ENCODE measurements around the gene SAMD13.

DNA sequence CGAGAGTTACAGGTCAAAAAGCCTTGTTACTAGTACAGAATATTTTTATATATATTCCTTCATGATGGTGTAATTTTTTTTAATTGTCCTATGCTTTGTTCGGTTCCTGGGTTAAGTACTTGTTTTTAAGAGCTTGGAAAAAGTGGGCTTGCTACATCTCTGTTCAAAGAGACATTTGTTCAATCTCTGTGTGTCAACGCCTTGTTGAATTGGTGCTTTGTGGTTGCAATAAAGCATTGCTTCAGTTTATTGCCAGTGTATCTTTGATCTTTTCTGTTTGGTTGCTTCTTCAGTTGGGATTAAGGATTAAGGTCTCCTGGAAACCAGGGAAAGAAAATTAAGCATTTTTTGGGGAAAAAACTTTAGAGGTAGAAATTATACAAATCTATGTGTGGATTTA is 49.0 kb downstream of the SAMD13 start:
- TF ChIP-seq, protein P1, sequence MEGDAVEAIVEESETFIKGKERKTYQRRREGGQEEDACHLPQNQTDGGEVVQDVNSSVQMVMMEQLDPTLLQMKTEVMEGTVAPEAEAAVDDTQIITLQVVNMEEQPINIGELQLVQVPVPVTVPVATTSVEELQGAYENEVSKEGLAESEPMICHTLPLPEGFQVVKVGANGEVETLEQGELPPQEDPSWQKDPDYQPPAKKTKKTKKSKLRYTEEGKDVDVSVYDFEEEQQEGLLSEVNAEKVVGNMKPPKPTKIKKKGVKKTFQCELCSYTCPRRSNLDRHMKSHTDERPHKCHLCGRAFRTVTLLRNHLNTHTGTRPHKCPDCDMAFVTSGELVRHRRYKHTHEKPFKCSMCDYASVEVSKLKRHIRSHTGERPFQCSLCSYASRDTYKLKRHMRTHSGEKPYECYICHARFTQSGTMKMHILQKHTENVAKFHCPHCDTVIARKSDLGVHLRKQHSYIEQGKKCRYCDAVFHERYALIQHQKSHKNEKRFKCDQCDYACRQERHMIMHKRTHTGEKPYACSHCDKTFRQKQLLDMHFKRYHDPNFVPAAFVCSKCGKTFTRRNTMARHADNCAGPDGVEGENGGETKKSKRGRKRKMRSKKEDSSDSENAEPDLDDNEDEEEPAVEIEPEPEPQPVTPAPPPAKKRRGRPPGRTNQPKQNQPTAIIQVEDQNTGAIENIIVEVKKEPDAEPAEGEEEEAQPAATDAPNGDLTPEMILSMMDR (IDR thresholded peaks at IDR 0.05): no peak
- TF ChIP-seq, protein P2, sequence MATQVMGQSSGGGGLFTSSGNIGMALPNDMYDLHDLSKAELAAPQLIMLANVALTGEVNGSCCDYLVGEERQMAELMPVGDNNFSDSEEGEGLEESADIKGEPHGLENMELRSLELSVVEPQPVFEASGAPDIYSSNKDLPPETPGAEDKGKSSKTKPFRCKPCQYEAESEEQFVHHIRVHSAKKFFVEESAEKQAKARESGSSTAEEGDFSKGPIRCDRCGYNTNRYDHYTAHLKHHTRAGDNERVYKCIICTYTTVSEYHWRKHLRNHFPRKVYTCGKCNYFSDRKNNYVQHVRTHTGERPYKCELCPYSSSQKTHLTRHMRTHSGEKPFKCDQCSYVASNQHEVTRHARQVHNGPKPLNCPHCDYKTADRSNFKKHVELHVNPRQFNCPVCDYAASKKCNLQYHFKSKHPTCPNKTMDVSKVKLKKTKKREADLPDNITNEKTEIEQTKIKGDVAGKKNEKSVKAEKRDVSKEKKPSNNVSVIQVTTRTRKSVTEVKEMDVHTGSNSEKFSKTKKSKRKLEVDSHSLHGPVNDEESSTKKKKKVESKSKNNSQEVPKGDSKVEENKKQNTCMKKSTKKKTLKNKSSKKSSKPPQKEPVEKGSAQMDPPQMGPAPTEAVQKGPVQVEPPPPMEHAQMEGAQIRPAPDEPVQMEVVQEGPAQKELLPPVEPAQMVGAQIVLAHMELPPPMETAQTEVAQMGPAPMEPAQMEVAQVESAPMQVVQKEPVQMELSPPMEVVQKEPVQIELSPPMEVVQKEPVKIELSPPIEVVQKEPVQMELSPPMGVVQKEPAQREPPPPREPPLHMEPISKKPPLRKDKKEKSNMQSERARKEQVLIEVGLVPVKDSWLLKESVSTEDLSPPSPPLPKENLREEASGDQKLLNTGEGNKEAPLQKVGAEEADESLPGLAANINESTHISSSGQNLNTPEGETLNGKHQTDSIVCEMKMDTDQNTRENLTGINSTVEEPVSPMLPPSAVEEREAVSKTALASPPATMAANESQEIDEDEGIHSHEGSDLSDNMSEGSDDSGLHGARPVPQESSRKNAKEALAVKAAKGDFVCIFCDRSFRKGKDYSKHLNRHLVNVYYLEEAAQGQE (IDR thresholded peaks at IDR 0.05; ENCODE audit: insufficient read depth in 1 of 2, low read depth in 2 of 2, low read length in 1 of 2): no peak
- TF ChIP-seq POLR2AphosphoS5 (IDR thresholded peaks at IDR 0.05; ENCODE audit: low read depth, low read length): no peak

Data from Panc1 (cell line).